ENCODE measurements around the gene PCBP3.

PCBP3 gene

DNA sequence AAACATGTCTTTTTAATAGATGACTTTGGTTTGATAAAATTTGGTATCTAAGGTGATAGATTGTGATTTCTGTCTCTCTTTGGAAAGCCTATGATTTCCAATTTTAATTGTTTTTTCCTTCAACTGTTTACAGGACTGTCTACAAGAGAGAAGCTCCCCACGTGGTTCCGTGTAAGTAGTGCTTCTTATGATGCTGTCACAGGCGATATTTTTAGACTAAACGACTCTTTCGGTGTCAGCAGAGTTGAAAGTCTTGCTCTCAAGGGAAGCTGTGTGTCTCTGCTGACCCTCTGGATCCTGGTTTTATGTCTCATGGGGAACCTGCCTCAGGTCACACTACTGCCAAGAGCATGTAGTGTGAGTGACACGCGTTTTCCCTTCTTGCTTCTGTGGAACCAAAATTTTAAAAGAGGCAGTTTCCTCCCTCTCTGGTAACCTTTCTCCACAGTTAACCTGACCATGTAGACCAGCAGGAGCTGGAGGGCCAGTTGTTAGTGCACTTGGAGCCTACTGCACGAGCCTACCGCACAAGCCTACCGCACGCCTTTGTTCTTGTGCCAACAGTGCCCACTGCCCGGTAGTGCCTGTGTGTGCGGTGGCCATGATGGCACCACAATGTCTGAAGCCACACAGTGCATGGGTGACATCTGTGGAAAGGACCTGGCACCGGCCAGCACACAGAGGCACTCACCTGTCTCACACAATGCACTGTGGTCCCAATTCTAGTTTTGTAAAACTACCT is 91.9 kb downstream of the PCBP3 start:
- DNase-seq, result no peak

DNA sequence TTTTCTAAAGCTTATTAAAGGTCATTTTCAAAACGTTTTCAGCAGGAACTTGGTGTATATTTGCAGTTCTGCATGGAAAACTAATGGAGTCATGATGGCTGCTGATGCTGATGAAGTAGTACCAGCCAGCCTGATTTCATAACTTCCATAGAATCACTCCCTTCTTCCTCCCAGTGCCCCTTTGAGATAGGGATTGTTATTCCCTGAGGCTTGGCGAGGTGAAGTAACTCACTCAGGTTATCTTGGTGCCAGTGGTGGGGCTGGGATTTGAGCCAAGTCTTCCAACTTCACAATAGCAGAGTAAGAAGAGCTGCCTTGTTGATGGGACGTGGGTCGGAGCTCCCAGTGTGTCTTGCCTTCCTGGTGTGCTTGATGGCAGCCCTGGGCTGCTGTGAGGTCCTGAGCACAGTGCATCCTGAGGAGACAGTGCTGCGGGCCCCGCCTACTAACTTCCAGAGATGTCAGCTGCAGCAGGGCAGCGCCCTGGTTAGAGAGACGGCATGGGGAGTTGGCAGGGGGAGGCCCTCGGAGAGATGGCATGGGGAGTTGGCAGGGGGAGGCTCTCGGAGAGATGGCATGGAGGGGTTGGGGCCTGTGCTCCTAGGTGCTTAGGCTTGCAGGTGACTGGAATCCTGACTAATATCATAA is 92.6 kb downstream of the PCBP3 start:
- DNase-seq, result no peak

DNA sequence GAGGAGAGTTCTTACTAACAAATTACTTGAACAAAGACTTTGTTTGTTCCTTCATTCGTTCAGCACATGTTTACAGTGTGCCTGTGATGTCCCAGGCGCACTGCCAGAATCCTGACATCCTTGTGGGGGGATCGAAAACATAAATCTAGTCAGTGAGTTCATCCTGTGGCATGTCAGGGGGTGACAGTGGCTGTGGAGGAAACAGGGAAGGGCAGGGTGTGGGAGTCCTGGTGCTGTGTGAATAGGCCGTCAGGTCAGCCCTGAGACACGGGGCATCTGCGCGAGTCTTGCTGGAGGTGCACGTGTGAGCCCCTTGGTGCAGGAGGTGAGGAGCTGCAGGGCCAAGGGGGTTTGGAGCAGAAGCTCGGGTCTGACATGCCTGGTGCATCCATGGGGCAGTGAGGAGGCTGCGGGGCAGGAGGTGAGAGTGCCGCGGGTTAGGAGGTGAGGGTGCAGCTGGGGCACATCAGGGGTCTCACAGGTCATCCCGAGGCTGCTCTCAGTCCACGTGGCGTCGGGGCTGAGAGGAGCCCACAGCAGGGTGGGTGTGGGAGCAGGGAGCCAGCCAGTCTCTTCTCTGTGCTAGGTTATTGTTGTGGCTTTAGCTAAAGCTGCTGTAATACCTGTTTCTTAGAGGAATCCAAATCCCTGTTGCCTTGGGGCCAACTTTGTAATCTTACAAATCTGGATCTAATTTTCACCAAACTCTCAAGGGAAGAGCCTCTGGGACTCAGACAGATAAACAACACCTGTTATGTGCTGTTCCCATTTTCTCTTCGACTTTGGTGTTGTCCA is 93.4 kb downstream of the PCBP3 start:
- DNase-seq, result no peak

DNA sequence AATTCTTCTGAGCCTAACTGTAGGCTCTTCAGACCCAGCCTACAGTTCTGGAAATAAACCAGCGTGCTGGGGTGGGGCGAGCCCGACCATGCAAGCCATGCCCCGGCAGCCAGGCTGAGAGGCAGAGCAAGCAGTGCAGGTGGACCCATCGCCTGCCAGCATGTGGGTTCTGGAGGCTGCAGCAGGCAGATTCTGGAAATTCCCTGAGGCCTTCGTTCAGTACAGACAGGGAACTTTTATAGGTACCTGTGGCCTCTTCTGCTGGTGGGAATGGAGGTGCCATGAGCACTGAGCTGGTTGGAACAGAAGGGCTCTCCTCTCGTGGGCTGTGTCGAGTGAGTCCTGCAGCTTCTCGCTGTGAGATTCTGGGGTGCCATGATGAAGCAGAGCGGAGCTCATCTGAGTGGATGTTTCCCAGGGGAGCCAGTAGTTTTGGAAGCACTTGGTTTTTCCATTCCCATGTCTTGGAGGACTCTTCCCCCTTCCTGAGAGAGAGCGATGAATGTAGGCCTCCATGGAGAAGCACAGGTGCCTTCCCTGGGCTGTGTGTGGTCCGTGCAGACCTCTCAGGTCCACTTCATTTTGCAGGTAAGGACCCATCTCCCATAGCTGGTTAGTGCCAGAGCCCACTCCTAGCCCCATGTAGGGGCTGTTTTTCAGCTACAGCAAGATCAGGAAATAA is 94.1 kb downstream of the PCBP3 start:
- DNase-seq, result no peak

DNA sequence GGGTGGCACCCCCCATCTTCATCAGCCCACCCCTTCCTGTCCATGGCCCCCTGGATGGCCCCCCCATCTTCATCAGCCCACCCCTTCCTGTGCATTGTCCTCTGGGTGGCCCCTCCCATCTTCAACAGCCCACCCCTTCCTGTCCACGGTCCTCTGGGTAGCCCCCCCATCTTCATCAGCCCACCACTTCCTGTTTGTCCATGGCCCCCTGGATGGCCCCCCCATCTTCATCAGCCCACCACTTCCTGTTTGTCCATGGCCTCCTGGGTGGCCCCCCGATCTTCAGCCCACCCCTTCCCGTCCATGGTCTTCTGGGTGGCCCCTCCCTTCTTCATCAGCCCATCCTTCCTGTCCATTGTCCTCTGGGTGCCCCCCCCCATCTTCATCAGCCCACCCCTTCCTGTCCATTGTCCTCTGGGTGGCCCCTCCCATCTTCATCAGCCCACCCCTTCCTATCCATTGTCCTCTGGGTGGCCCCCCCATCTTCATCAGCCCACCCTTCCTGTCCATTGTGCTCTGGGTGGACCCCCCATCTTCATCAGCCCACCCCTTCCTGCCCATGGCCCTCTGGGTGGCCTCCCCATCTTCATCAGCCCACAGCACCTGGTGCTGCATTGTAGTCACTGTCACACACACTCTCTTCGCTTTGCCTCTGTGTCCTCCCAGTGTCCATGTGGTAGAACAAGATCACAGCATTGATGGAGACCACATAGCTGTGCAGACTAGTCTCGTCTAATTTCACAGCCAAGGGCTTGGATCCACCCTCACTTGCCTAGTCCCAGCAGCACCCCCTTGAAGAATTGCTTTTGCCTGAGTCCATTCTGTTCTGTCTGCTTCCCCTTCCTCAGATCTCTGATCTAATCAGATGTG is 95.9 kb downstream of the PCBP3 start:
- DNase-seq, result no peak

DNA sequence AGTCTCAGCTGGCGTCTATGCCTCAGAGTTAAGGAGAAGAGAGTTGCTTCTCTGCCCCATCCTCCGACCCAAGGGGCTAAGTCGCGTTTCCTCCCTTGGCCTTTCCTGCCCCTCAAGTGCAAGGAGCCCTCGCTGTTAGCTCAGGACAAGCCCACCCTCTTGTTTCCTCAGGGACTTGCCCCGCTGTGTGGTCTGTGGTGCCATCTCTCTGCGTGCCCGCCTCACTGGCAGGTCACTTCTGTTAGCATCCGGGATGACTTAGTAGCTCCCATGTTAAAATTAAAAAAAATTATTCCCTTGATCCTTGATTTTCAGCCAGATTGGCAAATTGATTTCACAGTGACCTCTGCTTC is 96.5 kb downstream of the PCBP3 start:
- no peak for DNase-seq

DNA sequence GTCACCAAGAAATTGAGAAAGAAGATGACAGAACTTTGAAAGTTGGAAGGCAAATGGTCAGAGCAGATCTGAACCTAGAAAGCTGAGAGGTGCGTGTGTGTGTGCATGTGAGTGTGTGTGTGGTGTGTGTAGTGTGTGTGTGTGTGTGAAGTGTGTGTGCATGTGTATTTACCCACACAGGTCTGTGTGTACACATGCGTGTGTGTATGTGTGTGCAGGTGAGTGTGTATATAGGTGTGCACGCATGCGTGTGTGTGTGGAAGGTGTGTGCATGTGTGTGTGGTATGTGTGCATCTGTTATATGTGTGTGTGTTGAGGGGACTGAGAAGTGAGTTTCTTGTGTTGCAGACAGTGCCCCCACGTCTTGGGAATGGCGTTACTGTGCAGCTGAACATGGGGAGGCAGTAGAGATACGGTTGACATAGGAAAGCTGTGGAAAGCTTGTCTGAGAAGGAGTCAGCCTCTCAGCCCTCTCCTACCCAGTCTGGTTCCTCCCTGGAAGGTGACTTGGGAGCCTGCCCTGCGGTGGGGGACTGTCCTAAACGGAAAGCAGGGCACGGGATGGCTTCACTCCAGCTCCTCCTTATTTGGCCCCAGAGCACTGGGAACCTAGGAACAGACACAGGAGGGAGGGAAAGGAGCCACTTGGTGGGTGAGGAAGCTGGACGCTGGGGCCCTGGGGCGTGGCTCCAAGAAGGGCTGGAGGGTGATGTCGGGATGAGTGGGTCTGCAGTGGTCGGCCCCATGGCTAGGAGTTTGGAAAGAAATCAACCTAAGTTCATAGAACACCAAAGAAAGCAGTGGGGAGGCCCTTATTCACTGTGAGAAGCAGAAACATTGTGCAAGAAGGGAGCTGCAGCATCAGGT is 97.2 kb downstream of the PCBP3 start:
- DNase-seq, result no peak

DNA sequence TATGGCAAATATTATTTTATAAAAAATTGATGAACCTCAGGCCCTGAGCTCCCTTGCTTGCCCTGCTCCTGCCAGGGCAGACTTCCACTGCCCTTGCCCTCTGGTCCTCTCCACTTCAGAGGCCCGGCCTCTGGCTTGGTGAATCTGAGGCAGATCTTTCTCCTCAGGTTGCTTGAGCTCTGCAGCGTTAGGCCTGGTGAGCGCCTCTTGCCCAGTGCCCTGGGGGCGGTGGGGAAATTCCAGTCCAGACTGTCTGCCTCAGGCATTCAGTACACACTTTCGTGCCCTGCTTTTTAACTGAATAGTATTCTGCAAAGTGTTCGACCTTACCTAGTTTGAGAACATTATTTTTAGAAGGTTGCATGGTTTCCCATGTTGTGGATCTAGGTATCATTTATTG is 98.2 kb downstream of the PCBP3 start:
- no peak for DNase-seq

DNA sequence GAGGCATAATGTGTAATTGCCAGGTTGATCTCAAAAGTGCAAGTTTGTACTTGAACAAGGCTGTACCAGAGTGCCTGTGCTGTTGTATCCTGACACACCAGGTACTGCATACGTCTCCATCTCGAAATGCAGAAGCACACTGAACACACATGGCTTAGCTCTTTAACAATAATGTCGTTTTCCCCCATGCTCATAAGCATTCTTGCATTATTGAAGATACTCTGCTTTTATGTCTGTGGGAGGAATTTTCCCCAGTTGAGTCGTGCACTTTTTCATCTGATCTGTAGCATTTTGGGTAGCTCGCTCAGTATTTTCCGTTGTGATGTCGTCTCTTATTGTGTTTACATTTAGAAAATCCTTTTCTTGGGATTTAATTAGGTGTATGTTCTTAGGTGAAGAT is 98.7 kb downstream of the PCBP3 start:
- DNase-seq, result no peak

DNA sequence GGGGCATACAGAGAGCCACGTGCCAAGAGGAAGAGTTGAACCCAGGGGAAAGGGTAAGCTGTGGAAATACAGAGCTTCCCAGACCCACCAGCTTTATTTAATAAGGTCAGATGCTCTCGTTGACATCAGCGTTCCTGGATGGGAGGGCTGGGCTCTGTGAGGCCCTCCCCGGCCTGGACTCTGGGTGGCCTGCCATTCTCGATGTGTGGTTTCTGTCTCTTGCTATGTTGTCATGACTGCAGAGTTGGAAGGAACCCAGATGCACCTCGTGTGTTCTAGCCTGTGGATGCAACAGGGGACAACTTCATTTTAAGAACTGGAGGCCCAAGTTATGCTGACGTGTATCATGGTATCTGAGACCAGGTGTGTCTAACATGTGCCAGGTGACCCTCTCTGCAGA is 101.7 kb downstream of the PCBP3 start:
- DNase-seq, result no peak

DNA sequence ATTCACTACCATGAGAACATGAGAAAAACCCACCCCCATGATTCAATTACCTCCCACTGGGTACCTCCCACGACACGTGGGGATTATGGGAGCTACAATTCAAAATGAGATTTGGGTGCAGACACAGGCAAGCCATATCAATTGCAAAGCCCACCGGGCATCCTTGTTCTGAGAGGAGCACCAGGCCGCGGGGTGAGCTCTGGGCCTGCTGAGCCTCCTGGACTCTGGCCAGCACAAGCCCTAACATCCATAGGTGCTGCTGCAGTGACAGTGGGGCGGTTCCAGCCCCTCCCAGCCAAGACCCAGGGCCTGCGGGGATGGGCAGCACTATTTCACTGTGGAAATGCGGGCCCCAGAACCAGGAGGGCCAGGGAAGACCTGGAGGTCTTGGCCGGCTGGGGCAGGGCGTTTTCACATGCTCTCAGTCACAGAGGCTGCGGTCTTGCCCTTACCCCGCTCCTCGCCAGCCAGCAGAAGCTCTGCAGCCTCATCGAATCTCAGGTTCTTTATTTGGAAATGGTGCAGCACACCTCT is 103.8 kb downstream of the PCBP3 start:
- DNase-seq, result no peak

DNA sequence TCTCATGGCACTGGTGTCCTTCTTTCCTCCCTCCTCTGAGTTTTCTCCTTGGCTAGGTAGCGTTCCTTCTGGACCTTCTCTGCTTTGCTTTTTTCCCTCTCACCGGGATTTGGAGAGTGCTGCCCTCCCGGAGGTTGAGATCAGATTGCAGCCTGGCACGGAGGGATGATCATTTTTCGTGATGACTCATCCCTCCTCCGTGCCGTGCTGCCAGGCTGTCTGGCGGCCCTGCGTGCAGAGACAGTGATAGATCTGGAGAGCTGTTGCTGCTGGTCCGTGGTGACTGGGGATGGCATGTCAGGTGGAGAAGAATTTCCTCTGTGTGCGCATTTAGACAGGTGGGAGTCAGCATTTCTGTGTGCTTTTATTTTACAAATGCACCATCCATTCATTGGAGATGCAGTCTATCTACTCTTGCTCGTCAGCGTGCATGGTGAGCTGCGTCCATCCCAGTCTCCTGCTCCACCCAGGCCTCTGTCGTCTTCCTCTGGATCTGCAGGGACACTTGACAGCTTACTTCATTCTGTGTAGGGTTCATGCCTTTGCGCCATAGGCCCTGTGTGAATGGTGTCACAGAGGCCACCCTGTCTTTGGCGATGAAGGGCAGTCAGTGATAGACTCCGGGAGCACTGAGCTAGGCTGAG is 104.4 kb downstream of the PCBP3 start:
- no peak for DNase-seq

DNA sequence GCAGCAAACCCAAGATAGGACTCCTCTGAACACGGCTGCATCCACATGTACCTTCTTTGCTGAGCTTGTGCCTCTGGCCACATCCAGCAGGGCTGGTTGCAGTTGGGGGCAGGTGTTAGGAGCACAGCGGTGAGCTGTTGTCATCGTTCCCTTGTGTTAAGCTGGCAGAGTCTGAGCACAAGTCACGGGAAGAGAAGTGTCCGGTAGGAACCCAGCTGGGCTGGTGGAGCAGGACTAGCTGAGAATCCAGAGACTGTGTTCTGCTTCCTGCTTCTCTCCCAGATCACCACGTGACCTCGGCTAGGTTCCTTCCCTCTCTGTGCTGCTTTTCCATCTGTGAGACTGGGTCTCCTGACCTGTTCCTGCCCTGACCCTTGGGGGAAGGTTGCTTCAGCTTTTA is 105.1 kb downstream of the PCBP3 start:
- no peak for DNase-seq

DNA sequence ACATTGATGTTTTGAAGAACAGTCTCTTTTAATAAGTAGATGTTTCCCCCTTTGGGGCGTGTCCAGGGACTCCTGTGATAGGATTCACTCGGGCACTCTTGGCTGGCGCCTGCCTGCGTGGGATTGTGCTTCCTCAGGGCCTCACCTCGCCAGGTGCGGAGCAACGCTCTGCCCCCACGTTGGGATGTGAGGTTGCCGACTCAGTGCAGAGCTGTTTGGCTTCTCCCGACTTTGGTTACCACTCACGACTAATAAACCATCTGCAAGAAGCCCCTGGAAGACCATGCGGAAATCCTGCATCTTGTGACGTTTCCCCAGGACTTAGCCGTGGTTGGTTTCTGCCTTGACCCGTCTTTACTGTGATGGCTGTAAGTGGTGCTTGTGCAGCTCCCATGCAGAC is 106.4 kb downstream of the PCBP3 start:
- no peak for DNase-seq

DNA sequence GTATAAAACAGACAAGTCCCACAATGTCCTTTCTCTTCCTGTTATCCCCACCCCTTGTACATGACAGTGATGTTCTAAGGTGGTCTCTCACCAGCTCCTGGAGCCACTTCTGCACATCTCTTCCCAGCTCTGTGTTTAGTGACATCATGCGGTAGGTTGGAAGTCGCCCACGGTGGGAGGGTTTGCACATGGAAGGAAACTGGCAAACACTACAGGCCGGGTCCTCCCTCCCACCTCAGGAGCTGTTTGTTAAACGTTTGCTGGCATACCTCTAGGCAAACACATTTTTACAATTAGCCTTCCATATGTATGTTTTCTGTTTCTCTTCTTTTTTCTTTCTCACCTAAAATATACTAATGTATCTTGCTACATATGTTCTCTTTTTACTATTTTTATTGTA is 107.4 kb downstream of the PCBP3 start:
- no peak for DNase-seq

DNA sequence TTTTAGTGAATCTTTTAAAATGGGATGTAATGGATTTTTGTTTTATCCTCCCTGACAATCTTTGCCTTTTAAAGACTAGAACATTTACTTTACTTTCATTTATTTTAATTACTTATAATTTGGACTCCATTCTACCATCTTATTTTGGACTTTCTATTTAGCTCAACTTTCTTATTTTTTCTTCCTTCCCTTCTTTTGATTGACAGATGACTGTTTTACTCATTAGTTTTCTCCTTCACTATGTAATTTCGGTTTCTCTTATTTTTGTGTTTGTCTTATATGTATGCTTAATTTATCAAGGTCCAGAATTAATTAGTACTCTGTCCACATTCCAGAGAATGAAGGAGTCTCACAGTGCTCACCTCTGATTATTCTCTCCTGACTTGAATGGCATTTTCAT is 109.9 kb downstream of the PCBP3 start:
- DNase-seq, result no peak

DNA sequence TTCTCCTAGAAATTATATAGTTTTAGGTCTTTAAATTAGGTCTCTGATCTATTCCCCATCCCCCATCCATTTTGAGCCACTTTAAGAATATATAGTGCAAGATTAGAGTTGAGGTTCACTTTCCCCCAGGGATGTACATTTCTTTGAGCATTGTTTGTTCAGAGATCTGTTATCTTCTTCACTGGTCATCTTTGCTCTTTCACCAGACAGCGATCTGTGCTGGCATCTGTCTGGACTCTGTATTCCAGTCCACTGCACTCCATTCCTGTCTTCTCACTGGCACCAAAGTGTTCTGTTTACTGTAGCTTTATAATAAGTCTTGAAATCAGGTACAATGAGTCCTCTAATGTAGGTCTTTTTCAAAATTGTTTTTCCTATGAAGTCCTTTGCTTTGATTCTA is 112.5 kb downstream of the PCBP3 start:
- DNase-seq, result no peak

DNA sequence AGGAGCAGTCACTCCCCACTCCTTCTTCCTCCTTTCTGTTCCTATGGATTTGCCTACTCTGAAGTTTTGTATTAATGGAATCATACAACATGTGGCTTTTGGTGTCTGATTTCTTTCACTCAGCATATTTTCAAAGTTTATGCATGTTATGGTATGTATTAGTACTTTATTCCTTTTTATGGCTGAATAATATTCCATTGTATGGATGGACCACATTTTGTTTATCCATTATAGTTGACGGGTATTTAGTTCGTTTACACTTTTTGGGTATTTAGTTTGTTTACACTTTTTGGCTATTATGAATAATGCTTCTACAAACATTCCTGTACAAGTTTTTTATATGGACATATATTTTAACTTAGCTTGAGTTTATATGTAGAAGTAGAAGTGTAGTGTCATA is 113.1 kb downstream of the PCBP3 start:
- DNase-seq, result no peak

DNA sequence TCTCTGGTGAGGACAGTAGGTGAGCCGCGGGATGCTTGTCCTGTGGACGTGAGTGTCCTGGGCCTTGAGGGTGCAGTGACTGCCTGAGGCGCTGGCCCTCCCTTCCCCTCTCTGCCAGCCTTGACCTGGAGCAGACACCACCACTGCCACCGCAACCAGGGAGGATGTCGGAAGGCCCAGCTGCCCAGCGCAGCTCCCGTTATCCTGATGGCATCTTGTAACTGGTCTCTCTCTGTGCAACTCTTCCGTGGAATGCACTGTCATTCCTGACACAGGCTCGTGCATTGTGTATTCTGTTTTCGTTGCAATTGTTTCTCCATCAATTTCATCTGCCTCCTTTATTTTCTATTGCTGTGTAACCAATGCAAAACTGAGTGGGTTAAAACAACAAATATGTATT is 118.2 kb downstream of the PCBP3 start:
- DNase-seq, result no peak

DNA sequence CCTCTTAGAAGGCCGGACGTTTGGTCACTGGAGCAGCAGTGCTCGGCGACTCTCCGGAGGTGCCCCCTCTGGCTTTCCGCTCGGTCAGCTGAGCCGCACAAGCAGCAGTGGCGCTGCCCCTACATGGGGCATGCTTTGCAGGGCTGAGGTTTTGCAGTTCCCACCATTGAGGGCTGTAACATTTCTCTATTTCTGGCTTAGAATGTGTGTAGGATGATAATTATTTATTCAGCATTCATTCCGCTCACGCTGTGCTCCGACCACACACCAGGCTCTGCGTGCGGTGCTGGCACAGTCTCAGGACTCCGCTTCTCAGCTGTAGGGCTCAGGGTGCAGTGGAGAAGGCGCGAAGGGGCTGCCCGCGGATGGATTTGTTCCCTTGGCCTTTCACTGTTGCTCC is 119.5 kb downstream of the PCBP3 start:
- DNase-seq, result no peak

DNA sequence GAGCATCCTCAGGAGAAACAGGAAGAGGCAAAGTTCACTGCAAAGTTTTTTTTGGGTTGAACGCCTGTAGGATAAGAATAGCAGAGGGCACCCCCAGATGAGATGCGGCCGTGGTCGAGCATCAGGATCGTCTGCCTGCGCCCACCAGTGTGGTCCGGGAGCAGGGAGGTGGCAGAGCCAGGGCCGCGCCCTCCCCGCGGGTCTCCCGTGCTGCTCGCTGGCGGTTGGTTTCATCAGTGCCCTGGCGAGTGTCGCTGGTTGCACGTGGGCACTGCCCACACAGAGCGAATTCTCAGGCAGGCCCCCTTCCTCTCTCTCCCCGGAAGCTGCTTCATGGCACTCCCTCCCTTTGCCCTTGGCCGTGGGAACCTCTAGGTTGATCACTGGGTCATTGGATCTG is 120.0 kb downstream of the PCBP3 start:
- DNase-seq, result no peak
